Spinal cord (tissue), 10 donors: ENCODE measurements around the gene B3GALT6. TPM values are rescaled to one million over a fixed set of nuclear protein-coding genes. Genes with fewer than 3 reads are reported as not detected.

Source experiments
- DNase-seq, 6 donors: peaks; one replicate each; pipeline versions ENCODE4 v3.0.0 to v3.0.0-alpha.2; 2013 to 2015; ENCODE audit warnings: low spot score in 6 of 6, low read depth in 4 of 6
- H3K27ac ChIP-seq: one replicate; pipeline ENCODE4 v1.5.1; 2013; ENCODE audit warnings: low read depth, low read length, control low read depth
- H3K27me3 ChIP-seq: one replicate; pipeline ENCODE4 v1.6.1; 2013; ENCODE audit warnings: low read length; ENCODE audit not compliant: control insufficient read depth, insufficient read depth
- H3K36me3 ChIP-seq: one replicate; pipeline ENCODE4 v1.6.1; 2013; ENCODE audit warnings: low read length; ENCODE audit not compliant: control insufficient read depth, insufficient read depth
- H3K4me1 ChIP-seq: one replicate; pipeline ENCODE4 v1.6.1; 2013; ENCODE audit warnings: low read length; ENCODE audit not compliant: control insufficient read depth, insufficient read depth
- H3K4me3 ChIP-seq: one replicate; pipeline ENCODE4 v1.5.1; 2013; ENCODE audit warnings: low read depth, low read length, control low read depth
- H3K9me3 ChIP-seq: one replicate; pipeline ENCODE4 v1.6.1; 2013; ENCODE audit warnings: low read length; ENCODE audit not compliant: control insufficient read depth, insufficient read depth
- WGBS: methylation state at CpG from one replicate; pipeline ENCODE4 v1.1.5; 2013; ENCODE audit warnings: missing lambda C conversion rate; ENCODE audit not compliant: insufficient coverage; 5-methylcytosine and 5-hydroxymethylcytosine counted together
- polyA plus RNA-seq, 2 donors: library from polyadenylated mRNA; unstranded; fragments of 120-200 nt; gene quantifications; one replicate each; pipeline ENCODE4 v1.2.1, GENCODE V29; 2013; ENCODE audit not compliant: insufficient read length in 2 of 2
- total RNA-seq, 2 donors: library from RNA; depleted of rRNA in 1 of 2; stranded (reverse); fragments of 120-200 nt in 1 of 2; fragments of >200 nt in 1 of 2; gene quantifications; one replicate each; pipeline versions ENCODE4 v1.2.3 to v1.2.4, GENCODE V29; 2013 to 2014
- donor health status: healthy.

B3GALT6 gene
- total and polyA plus RNA-seq, 4 donors = 11.5 to 40.1 (median 35.0) TPM

- no peak for DNase-seq
- peaks cover 97% of the 10 kb centered on the region for H3K36me3 ChIP-seq
- 90% methylated on average over 24 of the region's 34 CpGs for WGBS
- no peak overlapping the region for H3K4me3 ChIP-seq
- H3K9me3 ChIP-seq = no peaks in the 10 kb centered on the region
- no peaks in the 10 kb centered on the region for H3K27me3 ChIP-seq
- no peak overlapping the region for H3K27ac ChIP-seq
- peaks cover 9% of the 10 kb centered on the region for H3K4me1 ChIP-seq
Observed at GRCh38 chr1:1225238-1225845, 6.7 kb upstream of the B3GALT6 start.

GRCh38 chr1:1225913-1226312 lies 6.1 kb upstream of the B3GALT6 start:
- no peaks in the 10 kb centered on the region for H3K9me3 ChIP-seq
- WGBS = 89% methylated on average over 18 of the region's 18 CpGs
- H3K27me3 ChIP-seq = no peaks in the 10 kb centered on the region
- H3K27ac ChIP-seq = no peak overlapping the region
- peaks cover 91% of the 10 kb centered on the region for H3K36me3 ChIP-seq
- H3K4me3 ChIP-seq = no peak overlapping the region
- H3K4me1 ChIP-seq = peaks cover 15% of the 10 kb centered on the region
- DNase-seq = no peak

- Histone ChIP-seq H3K27me3 (no peaks in the 10 kb centered on the region), H3K4me3 (no peak overlapping the region), H3K4me1 (peaks cover 17% of the 10 kb centered on the region), H3K27ac (no peak overlapping the region), H3K36me3 (peaks cover 85% of the 10 kb centered on the region), H3K9me3 (no peaks in the 10 kb centered on the region)
- WGBS = 93% methylated on average over 36 of the region's 44 CpGs
- DNase-seq = no peak
Observed at GRCh38 chr1:1226566-1227362, 5.3 kb upstream of the B3GALT6 start.

- DNase-seq = no peak
- Histone ChIP-seq H3K9me3 (no peaks in the 10 kb centered on the region), H3K4me3 (no peak overlapping the region), H3K27ac (no peak overlapping the region), H3K27me3 (no peaks in the 10 kb centered on the region), H3K36me3 (peaks cover 78% of the 10 kb centered on the region), H3K4me1 (peaks cover 17% of the 10 kb centered on the region)
- WGBS = 99% methylated on average over 23 of the region's 25 CpGs
Observed at GRCh38 chr1:1227386-1227785, 4.7 kb upstream of the B3GALT6 start.

- H3K27me3 ChIP-seq = no peaks in the 10 kb centered on the region
- peaks cover 24% of the 10 kb centered on the region for H3K4me1 ChIP-seq
- no peak overlapping the region for H3K27ac ChIP-seq
- WGBS = 95% methylated on average over 29 of the region's 30 CpGs
- no peak for DNase-seq
- H3K4me3 ChIP-seq = no peak overlapping the region
- peaks cover 75% of the 10 kb centered on the region for H3K36me3 ChIP-seq
- H3K9me3 ChIP-seq = no peaks in the 10 kb centered on the region
Observed at GRCh38 chr1:1228187-1228586, 3.9 kb upstream of the B3GALT6 start.

- peaks cover 73% of the 10 kb centered on the region for H3K36me3 ChIP-seq
Observed at GRCh38 chr1:1228596-1229321, 3.3 kb upstream of the B3GALT6 start.

GRCh38 chr1:1229770-1230169 lies 2.3 kb upstream of the B3GALT6 start:
- Histone ChIP-seq H3K27ac (no peak overlapping the region), H3K9me3 (no peaks in the 10 kb centered on the region), H3K36me3 (peaks cover 73% of the 10 kb centered on the region), H3K27me3 (no peaks in the 10 kb centered on the region), H3K4me3 (no peak overlapping the region), H3K4me1 (peaks cover 35% of the 10 kb centered on the region)
- WGBS = 89% methylated on average over 19 of the region's 19 CpGs
- DNase-seq = no peak

More at GRCh38 chr1:1228596-1229321, 3.3 kb upstream of the B3GALT6 start:
- Histone ChIP-seq H3K27me3 (no peaks in the 10 kb centered on the region), H3K9me3 (no peaks in the 10 kb centered on the region), H3K4me3 (no peak overlapping the region), H3K4me1 (peaks cover 29% of the 10 kb centered on the region), H3K27ac (no peak overlapping the region)
- WGBS = 93% methylated on average over 27 of the region's 28 CpGs
- no peak for DNase-seq

GRCh38 chr1:1230656-1231399 lies 1.2 kb upstream of the B3GALT6 start:
- no peaks in the 10 kb centered on the region for H3K27me3 ChIP-seq
- peaks cover 73% of the 10 kb centered on the region for H3K36me3 ChIP-seq
- peak overlapping the region; percentile 61 for H3K27ac ChIP-seq
- no peaks in the 10 kb centered on the region for H3K9me3 ChIP-seq
- peak overlapping the region; percentile 68 for H3K4me3 ChIP-seq
- H3K4me1 ChIP-seq = peaks cover 35% of the 10 kb centered on the region
- DNase-seq = no peak
- WGBS = 19% methylated on average over 16 of the region's 24 CpGs
